CD14-positive monocyte (primary cell): ENCODE results near the gene DUS3L. TPM values are rescaled to one million over a fixed set of nuclear protein-coding genes. Genes with fewer than 3 reads are reported as not detected.

Source experiments
- DNase-seq, 3 donors: peaks; one replicate each; pipeline ENCODE4 v3.0.0-alpha.2; 2011 to 2022
- H2AFZ ChIP-seq: 2 replicates; pipeline ENCODE4 v1.6.0; 2012; ENCODE audit warnings: mild to moderate bottlenecking, low read depth, low read length, inconsistent platforms; ENCODE audit not compliant: insufficient read depth, poor library complexity, severe bottlenecking
- H3K27ac ChIP-seq, 2 donors: 1 replicate in 1 of 2; 2 replicates in 1 of 2; pipeline ENCODE4 v1.5.1; 2012 to 2013; ENCODE audit warnings: low read length in 2 of 2, control low read depth in 1 of 2, inconsistent platforms in 1 of 2, low read depth in 1 of 2, mild to moderate bottlenecking in 1 of 2
- H3K27me3 ChIP-seq, 2 donors: one replicate each; pipeline versions ENCODE4 v1.6.0 to v1.6.1; 2011 to 2013; ENCODE audit warnings: low read length in 2 of 2; ENCODE audit not compliant: control insufficient read depth in 2 of 2, insufficient read depth in 2 of 2
- H3K36me3 ChIP-seq, 2 donors: replicated peaks in 1 of 2; 1 replicate in 1 of 2; 2 replicates in 1 of 2; pipeline versions ENCODE4 v1.5.1 to v1.6.1; 2012 to 2013; ENCODE audit warnings: low read length in 2 of 2, control low read depth in 1 of 2, inconsistent platforms in 1 of 2, mild to moderate bottlenecking in 1 of 2; ENCODE audit not compliant: insufficient read depth in 2 of 2, control insufficient read depth in 1 of 2
- H3K4me1 ChIP-seq, 2 donors: 1 replicate in 1 of 2; 2 replicates in 1 of 2; pipeline versions ENCODE4 v1.5.1 to v1.6.1; 2012 to 2013; ENCODE audit warnings: low read length in 2 of 2, control low read depth in 1 of 2, inconsistent platforms in 1 of 2, mild to moderate bottlenecking in 1 of 2, moderate library complexity in 1 of 2; ENCODE audit not compliant: insufficient read depth in 2 of 2, control insufficient read depth in 1 of 2
- H3K4me2 ChIP-seq: replicated peaks from 2 replicates; pipeline ENCODE3; 2012; ENCODE audit warnings: low read length, moderate library complexity, mild to moderate bottlenecking; ENCODE audit not compliant: poor library complexity, severe bottlenecking; ENCODE audit errors: extremely low read depth
- H3K4me3 ChIP-seq, 3 experiments: fragments of 200-600 bp in 1 of 3; sonication (generic) in 1 of 3; replicated peaks in 1 of 3; 1 replicate in 2 of 3; 2 replicates in 1 of 3; pipeline ENCODE4 v1.5.1; 2011 to 2013; ENCODE audit warnings: low read length in 3 of 3, mild to moderate bottlenecking in 3 of 3, control low read depth in 2 of 3, low read depth in 2 of 3, inconsistent platforms in 1 of 3, moderate library complexity in 1 of 3
- H3K79me2 ChIP-seq: 2 replicates; pipeline ENCODE4 v1.6.0; 2012; ENCODE audit warnings: mild to moderate bottlenecking, control low read depth, inconsistent platforms, low read length, moderate library complexity; ENCODE audit not compliant: insufficient read depth
- H3K9ac ChIP-seq: 2 replicates; pipeline ENCODE4 v1.6.0; 2017; ENCODE audit warnings: low read length, mild to moderate bottlenecking; ENCODE audit not compliant: insufficient read depth, poor library complexity, severe bottlenecking
- H3K9me3 ChIP-seq, 2 donors: replicated peaks in 1 of 2; 1 replicate in 1 of 2; 2 replicates in 1 of 2; pipeline versions ENCODE4 v1.5.1 to v1.6.1; 2012 to 2013; ENCODE audit warnings: low read length in 2 of 2, control low read depth in 1 of 2; ENCODE audit not compliant: control insufficient read depth in 1 of 2, insufficient read depth in 1 of 2
- H4K20me1 ChIP-seq: 2 replicates; pipeline ENCODE4 v1.6.0; 2012; ENCODE audit warnings: mild to moderate bottlenecking, low read length, control low read depth, moderate library complexity; ENCODE audit not compliant: insufficient read depth
- H3K27ac Mint-ChIP-seq, 7 donors: one replicate each; pipeline ENCODE4 v1.8.0; 2020; ENCODE audit warnings: mild to moderate bottlenecking in 7 of 7, mixed read lengths in 7 of 7, moderate library complexity in 6 of 7, inconsistent platforms in 2 of 7
- H3K27me3 Mint-ChIP-seq, 3 donors: one replicate each; pipeline ENCODE4 v1.8.0; 2021 to 2022; ENCODE audit warnings: low read depth in 3 of 3, mild to moderate bottlenecking in 3 of 3, mixed read lengths in 3 of 3, moderate library complexity in 3 of 3, inconsistent platforms in 1 of 3
- H3K36me3 Mint-ChIP-seq, 2 donors: one replicate each; pipeline ENCODE4 v1.8.0; 2020; ENCODE audit warnings: mixed read lengths in 2 of 2, inconsistent platforms in 1 of 2, mild to moderate bottlenecking in 1 of 2
- H3K4me1 Mint-ChIP-seq: one replicate; pipeline ENCODE4 v1.8.0; 2020; ENCODE audit warnings: mild to moderate bottlenecking, mixed read lengths
- H3K4me3 Mint-ChIP-seq, 2 donors: one replicate each; pipeline ENCODE4 v1.8.0; 2020; ENCODE audit warnings: mild to moderate bottlenecking in 2 of 2, mixed read lengths in 2 of 2, moderate library complexity in 1 of 2
- H3K9me3 Mint-ChIP-seq, 7 donors: one replicate each; pipeline ENCODE4 v1.8.0; 2020 to 2022; ENCODE audit warnings: mixed read lengths in 7 of 7, mild to moderate bottlenecking in 6 of 7, moderate library complexity in 6 of 7, inconsistent platforms in 2 of 7
- WGBS: methylation state at CpG from one replicate; pipeline ENCODE4 v1.1.5; 2013; ENCODE audit warnings: missing lambda C conversion rate; ENCODE audit not compliant: insufficient coverage; 5-methylcytosine and 5-hydroxymethylcytosine counted together
- intact Hi-C, 2 donors: fragments of 100-400 bp; cut with micrococcal nuclease; formaldehyde crosslinking; loops; one replicate each; pipeline versions ENCODE4 v1.15.0 to v1.15.1; 2023
- polyA plus RNA-seq, 3 donors: library from polyadenylated mRNA; depleted of rRNA in 1 of 3; unstranded in 2 of 3; stranded (reverse) in 1 of 3; fragments of 300-500 nt in 2 of 3; fragments of >200 nt in 1 of 3; fragmentation: Illumina TruSeq in 2 of 3; gene quantifications; 1 replicate in 2 of 3; 2 replicates in 1 of 3; pipeline ENCODE4 v1.2.3, GENCODE V29; 2012 to 2021
- TF ChIP-seq, protein P1 (sequence below): fragments of 200-600 bp; IDR thresholded peaks from one replicate; pipeline ENCODE4 v1.8.0; 2022; ENCODE audit warnings: antibody characterized with exemption, mild to moderate bottlenecking

DUS3L gene
- polyA plus RNA-seq, 3 donors: 17.4 to 40.2 (median 23.4) TPM

DNA sequence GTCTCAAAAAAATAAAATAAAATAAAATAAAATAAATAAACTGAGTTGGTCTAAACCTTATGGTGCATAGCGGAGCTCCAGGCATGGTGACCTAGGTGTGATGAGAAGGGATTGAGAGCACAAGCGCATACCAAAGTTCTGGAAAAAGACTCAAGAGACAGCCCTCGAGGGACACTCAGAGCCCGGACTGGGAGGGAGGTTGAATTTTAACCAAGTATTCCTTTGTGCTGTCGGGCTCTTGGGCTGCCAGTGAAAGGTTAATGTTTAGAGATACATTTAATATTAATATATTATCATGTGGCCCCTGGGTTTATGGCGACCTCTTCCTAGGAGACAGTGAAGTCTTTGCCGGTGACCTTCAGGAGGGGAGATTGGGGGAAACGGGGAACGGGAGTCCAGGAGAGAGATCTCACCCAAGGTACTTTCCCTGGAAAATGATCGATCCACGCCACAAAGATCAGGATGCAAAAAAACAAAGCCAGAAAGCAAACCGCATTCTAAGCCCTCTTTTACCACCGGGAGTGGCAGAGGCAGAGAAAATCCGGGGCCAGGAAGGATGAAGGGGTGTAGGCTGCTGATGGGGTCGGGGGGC is 46.9 kb upstream of the DUS3L start:
- Mint-ChIP-seq H3K4me3 (no peak overlapping the region), H3K27me3 (peaks cover 2 to 10% (median 8%) of the 10 kb centered on the region in 3 donors), H3K27ac (no peak overlapping the region), H3K9me3 (no peaks in the 10 kb centered on the region), H3K36me3 (no peaks in the 10 kb centered on the region), H3K4me1 (peaks cover 16% of the 10 kb centered on the region)
- Histone ChIP-seq H3K4me1 (peaks cover 7 to 10% of the 10 kb centered on the region in 2 donors), H3K27ac (no peak overlapping the region), H3K9me3 (no peaks in the 10 kb centered on the region), H4K20me1 (no peaks in the 10 kb centered on the region), H3K9ac (no peak overlapping the region), H3K36me3 (no peaks in the 10 kb centered on the region), H3K4me3 (no peak overlapping the region), H2AFZ (peak overlapping the region; percentile 46), H3K27me3 (peaks cover 0 to 6% of the 10 kb centered on the region in 2 donors), H3K4me2 (no peak overlapping the region), H3K79me2 (no peaks in the 10 kb centered on the region)
- no peak for DNase-seq
- intact Hi-C loops: no loop called here
- WGBS: 33% methylated on average over 2 of the region's 15 CpGs
- TF ChIP-seq, protein P1, sequence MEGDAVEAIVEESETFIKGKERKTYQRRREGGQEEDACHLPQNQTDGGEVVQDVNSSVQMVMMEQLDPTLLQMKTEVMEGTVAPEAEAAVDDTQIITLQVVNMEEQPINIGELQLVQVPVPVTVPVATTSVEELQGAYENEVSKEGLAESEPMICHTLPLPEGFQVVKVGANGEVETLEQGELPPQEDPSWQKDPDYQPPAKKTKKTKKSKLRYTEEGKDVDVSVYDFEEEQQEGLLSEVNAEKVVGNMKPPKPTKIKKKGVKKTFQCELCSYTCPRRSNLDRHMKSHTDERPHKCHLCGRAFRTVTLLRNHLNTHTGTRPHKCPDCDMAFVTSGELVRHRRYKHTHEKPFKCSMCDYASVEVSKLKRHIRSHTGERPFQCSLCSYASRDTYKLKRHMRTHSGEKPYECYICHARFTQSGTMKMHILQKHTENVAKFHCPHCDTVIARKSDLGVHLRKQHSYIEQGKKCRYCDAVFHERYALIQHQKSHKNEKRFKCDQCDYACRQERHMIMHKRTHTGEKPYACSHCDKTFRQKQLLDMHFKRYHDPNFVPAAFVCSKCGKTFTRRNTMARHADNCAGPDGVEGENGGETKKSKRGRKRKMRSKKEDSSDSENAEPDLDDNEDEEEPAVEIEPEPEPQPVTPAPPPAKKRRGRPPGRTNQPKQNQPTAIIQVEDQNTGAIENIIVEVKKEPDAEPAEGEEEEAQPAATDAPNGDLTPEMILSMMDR: no peak

DNA sequence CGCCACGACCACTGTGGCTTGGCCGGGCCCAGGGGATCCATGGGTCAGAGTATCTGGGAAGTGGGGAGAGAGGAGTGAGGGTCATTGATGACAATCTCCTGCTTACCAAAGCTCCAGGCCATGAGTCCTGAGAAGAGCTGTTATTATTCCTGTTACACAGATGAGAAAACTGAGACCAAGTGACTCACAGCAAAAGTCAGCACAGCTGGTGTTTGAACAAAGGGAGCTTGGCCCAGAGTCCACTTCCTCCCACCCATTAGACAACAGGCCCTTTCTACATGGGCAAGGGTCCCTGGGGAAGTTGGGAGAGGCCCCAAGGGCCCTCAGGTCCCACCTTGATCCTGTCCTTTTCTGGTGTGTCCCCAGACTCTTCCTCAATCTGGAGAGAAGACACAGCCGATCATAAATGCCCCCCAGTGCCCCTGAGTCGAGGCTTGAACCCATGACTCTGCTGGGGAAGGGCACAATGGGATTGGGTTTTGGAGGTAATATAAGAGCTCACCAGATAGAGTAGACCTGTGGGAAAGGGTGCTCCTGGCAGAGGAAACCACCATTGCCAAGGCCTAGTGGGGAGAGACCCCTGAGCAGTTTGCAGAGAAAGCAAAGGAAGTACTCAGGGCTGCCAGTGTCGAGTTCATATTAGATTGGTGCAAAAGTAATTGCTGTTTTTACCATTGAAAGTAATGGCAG is 41.7 kb upstream of the DUS3L start:
- Mint-ChIP-seq H3K4me1 (peaks cover 9% of the 10 kb centered on the region), H3K27ac (peak overlapping the region in 2 of 7 donors; percentile 4 to 27), H3K27me3 (peaks cover 13 to 26% (median 18%) of the 10 kb centered on the region in 3 donors), H3K9me3 (peaks cover 2 to 9% (median 5%) of the 10 kb centered on the region in 7 donors), H3K4me3 (no peak overlapping the region), H3K36me3 (no peaks in the 10 kb centered on the region)
- H3K27me3 ChIP-seq: peaks cover 0 to 17% of the 10 kb centered on the region in 2 donors
- TF ChIP-seq, protein P1: no peak
- WGBS: 92% methylated on average over 6 of the region's 6 CpGs
- H2AFZ ChIP-seq: no peak overlapping the region
- H4K20me1 ChIP-seq: no peaks in the 10 kb centered on the region
- H3K9me3 ChIP-seq: peaks cover 0 to 5% of the 10 kb centered on the region in 2 donors
- H3K4me3 ChIP-seq: no peak overlapping the region
- no peaks in the 10 kb centered on the region for H3K36me3 ChIP-seq
- peaks cover 12 to 14% of the 10 kb centered on the region in 2 donors for H3K4me1 ChIP-seq
- no peak overlapping the region for H3K9ac ChIP-seq
- no peak overlapping the region for H3K4me2 ChIP-seq
- no peaks in the 10 kb centered on the region for H3K79me2 ChIP-seq
- no peak for DNase-seq
- intact Hi-C loops: no loop called here
- no peak overlapping the region for H3K27ac ChIP-seq
